ENCODE data around the gene PDS5A.
"Not testable (repeated sequence)": the region's sequence is repeated elsewhere in the genome, so short reads cannot be mapped to it uniquely, and the experiment has no call there.

The PDS5A gene

GRCh38 chr4:39910064-39910463 is 67.6 kb downstream of the PDS5A start:
- Histone ChIP-seq H3K4me3 (ENCODE audit: low read depth in 1 of 5, low read length in 5 of 5) (no peak overlapping the region), H3K36me3 (ENCODE audit: control insufficient read depth in 5 of 5, insufficient read depth in 5 of 5, low read length in 5 of 5) (peaks cover 17 to 45% (median 25%) of the 10 kb centered on the region in 5 donors), H3K27ac (ENCODE audit: low read depth, low read length) (no peak overlapping the region), H3K4me1 (ENCODE audit: control insufficient read depth in 5 of 5, insufficient read depth in 5 of 5, low read length in 5 of 5) (peaks cover 0 to 4% (median 0%) of the 10 kb centered on the region in 5 donors), H3K9me3 (ENCODE audit: control insufficient read depth in 5 of 5, low read length in 5 of 5) (no peaks in the 10 kb centered on the region), H3K27me3 (ENCODE audit: control insufficient read depth in 5 of 5, insufficient read depth in 4 of 5, low read length in 5 of 5) (no peaks in the 10 kb centered on the region), H3K9ac (ENCODE audit: low read length in 5 of 5) (no peak overlapping the region)

GRCh38 chr4:39908284-39908683 is 69.4 kb downstream of the PDS5A start:
- Histone ChIP-seq H3K9me3 (ENCODE audit: control insufficient read depth in 5 of 5, low read length in 5 of 5) (no peaks in the 10 kb centered on the region), H3K4me1 (ENCODE audit: control insufficient read depth in 5 of 5, insufficient read depth in 5 of 5, low read length in 5 of 5) (no peaks in the 10 kb centered on the region), H3K27ac (ENCODE audit: low read depth, low read length) (no peak overlapping the region), H3K4me3 (ENCODE audit: low read depth in 1 of 5, low read length in 5 of 5) (no peak overlapping the region), H3K9ac (ENCODE audit: low read length in 5 of 5) (no peak overlapping the region), H3K36me3 (ENCODE audit: control insufficient read depth in 5 of 5, insufficient read depth in 5 of 5, low read length in 5 of 5) (peaks cover 12 to 43% (median 24%) of the 10 kb centered on the region in 5 donors), H3K27me3 (ENCODE audit: control insufficient read depth in 5 of 5, insufficient read depth in 4 of 5, low read length in 5 of 5) (no peaks in the 10 kb centered on the region)

DNA sequence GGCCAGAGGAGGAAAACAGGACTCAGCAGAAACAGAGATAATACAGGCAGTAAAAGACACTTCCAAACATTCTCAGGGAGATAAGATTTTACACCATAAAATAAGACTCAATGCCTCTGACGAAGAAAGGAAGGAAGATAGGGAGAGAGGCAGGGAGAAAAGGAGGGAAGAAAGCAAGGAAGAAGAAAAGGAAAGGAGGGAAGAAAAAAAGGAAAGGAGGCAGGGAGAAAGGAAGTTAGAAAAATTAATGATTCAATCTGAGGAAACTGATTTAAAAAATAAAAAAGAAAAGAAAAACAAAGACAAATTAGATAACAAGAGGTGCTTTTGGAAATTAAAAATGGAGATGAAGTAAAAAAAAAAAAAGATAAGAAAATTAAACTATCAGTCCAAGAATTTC is 72.1 kb downstream of the PDS5A start:
- H3K36me3 ChIP-seq (ENCODE audit: control insufficient read depth in 5 of 5, insufficient read depth in 5 of 5, low read length in 5 of 5), result peaks cover 16 to 35% (median 27%) of the 10 kb centered on the region in 5 donors
- H3K9ac ChIP-seq (ENCODE audit: low read length in 5 of 5), result no peak overlapping the region
- no peaks in the 10 kb centered on the region for H3K9me3 ChIP-seq (ENCODE audit: control insufficient read depth in 5 of 5, low read length in 5 of 5)
- H3K27me3 ChIP-seq (ENCODE audit: control insufficient read depth in 5 of 5, insufficient read depth in 4 of 5, low read length in 5 of 5), result no peaks in the 10 kb centered on the region
- no peak overlapping the region for H3K27ac ChIP-seq (ENCODE audit: low read depth, low read length)
- H3K4me3 ChIP-seq (ENCODE audit: low read depth in 1 of 5, low read length in 5 of 5), result no peak overlapping the region
- no peaks in the 10 kb centered on the region for H3K4me1 ChIP-seq (ENCODE audit: control insufficient read depth in 5 of 5, insufficient read depth in 5 of 5, low read length in 5 of 5)

- H3K4me1 ChIP-seq (ENCODE audit: control insufficient read depth in 5 of 5, insufficient read depth in 5 of 5, low read length in 5 of 5); H3K9me3 ChIP-seq (ENCODE audit: control insufficient read depth in 5 of 5, low read length in 5 of 5); H3K27me3 ChIP-seq (ENCODE audit: control insufficient read depth in 5 of 5, insufficient read depth in 4 of 5, low read length in 5 of 5); H3K4me3 ChIP-seq (ENCODE audit: low read depth in 1 of 5, low read length in 5 of 5); H3K9ac ChIP-seq (ENCODE audit: low read length in 5 of 5); H3K27ac ChIP-seq (ENCODE audit: low read depth, low read length): not testable (repeated sequence)
- H3K36me3 ChIP-seq (ENCODE audit: control insufficient read depth in 5 of 5, insufficient read depth in 5 of 5, low read length in 5 of 5), result peaks cover 15 to 37% (median 29%) of the 10 kb centered on the region in 5 donors
Observed at GRCh38 chr4:39905019-39905418, 72.7 kb downstream of the PDS5A start.

DNA sequence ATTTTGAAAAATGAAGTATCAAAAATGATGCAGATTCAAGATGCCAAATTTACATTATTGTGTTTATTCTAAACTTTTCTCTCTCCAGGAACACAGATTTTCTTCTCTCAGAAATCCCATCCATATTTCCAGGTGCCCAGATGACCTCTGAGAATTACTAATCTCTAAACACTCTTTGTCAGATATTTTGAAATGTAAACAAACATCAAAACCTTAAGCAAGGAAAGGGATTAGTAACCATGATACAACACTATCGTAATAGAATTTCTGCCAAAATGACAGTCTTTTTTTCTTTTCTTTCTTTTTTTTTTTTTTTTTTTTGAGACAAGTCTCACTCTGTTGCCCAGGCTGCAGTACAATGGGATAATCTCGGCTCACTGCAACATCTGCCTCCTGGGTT is 76.7 kb downstream of the PDS5A start:
- H3K4me3 ChIP-seq (ENCODE audit: low read depth in 1 of 5, low read length in 5 of 5), result no peak overlapping the region
- H3K4me1 ChIP-seq (ENCODE audit: control insufficient read depth in 5 of 5, insufficient read depth in 5 of 5, low read length in 5 of 5), result no peaks in the 10 kb centered on the region
- peaks cover 46 to 71% (median 48%) of the 10 kb centered on the region in 5 donors for H3K36me3 ChIP-seq (ENCODE audit: control insufficient read depth in 5 of 5, insufficient read depth in 5 of 5, low read length in 5 of 5)
- H3K9ac ChIP-seq (ENCODE audit: low read length in 5 of 5), result no peak overlapping the region
- H3K9me3 ChIP-seq (ENCODE audit: control insufficient read depth in 5 of 5, low read length in 5 of 5), result no peaks in the 10 kb centered on the region
- no peak overlapping the region for H3K27ac ChIP-seq (ENCODE audit: low read depth, low read length)
- H3K27me3 ChIP-seq (ENCODE audit: control insufficient read depth in 5 of 5, insufficient read depth in 4 of 5, low read length in 5 of 5), result no peaks in the 10 kb centered on the region

DNA sequence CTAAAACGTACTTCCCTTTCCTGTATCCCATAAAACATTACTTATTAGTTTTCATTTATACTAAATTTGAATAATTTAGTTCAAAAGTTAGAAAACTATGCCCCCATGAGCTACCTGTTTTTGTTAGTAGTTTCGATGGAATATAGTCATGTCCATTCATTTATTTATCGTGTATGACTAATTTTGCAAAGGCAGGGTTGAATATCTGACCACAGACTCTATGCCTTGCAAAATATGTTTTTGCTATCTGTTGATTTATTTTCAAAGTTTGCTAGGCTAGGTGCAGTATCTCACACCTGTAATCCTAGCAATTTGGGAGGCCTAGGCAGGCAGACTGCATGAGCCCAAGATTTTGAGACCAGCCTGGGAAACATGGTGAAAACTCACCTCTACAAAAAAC is 78.4 kb downstream of the PDS5A start:
- Histone ChIP-seq H3K27me3 (ENCODE audit: control insufficient read depth in 5 of 5, insufficient read depth in 4 of 5, low read length in 5 of 5) (no peaks in the 10 kb centered on the region), H3K9ac (ENCODE audit: low read length in 5 of 5) (no peak overlapping the region), H3K27ac (ENCODE audit: low read depth, low read length) (no peak overlapping the region), H3K9me3 (ENCODE audit: control insufficient read depth in 5 of 5, low read length in 5 of 5) (no peaks in the 10 kb centered on the region), H3K36me3 (ENCODE audit: control insufficient read depth in 5 of 5, insufficient read depth in 5 of 5, low read length in 5 of 5) (peaks cover 53 to 82% (median 56%) of the 10 kb centered on the region in 5 donors), H3K4me1 (ENCODE audit: control insufficient read depth in 5 of 5, insufficient read depth in 5 of 5, low read length in 5 of 5) (no peaks in the 10 kb centered on the region), H3K4me3 (ENCODE audit: low read depth in 1 of 5, low read length in 5 of 5) (no peak overlapping the region)

DNA sequence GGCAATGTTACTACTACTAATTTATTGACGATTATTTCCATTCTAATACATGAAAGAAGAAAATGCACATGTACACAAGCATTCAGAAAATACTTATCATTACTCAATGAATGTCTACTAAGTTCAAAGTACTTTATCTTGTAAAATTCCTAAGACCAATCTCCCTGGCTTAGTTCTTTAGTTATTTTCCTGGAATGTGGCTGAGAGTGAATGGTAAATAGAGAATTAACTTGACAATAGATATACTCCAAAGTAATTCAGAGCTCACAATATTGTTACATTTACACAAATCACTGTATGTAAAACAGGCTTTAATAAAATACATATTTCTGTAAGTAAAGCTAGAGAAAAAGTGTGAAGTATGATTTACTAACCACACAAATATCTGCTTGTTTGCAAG is 79.7 kb downstream of the PDS5A start:
- H3K27ac ChIP-seq (ENCODE audit: low read depth, low read length), result no peak overlapping the region
- H3K4me1 ChIP-seq (ENCODE audit: control insufficient read depth in 5 of 5, insufficient read depth in 5 of 5, low read length in 5 of 5), result no peaks in the 10 kb centered on the region
- H3K36me3 ChIP-seq (ENCODE audit: control insufficient read depth in 5 of 5, insufficient read depth in 5 of 5, low read length in 5 of 5), result peaks cover 46 to 87% (median 63%) of the 10 kb centered on the region in 5 donors
- no peaks in the 10 kb centered on the region for H3K27me3 ChIP-seq (ENCODE audit: control insufficient read depth in 5 of 5, insufficient read depth in 4 of 5, low read length in 5 of 5)
- H3K4me3 ChIP-seq (ENCODE audit: low read depth in 1 of 5, low read length in 5 of 5), result no peak overlapping the region
- H3K9ac ChIP-seq (ENCODE audit: low read length in 5 of 5), result no peak overlapping the region
- H3K9me3 ChIP-seq (ENCODE audit: control insufficient read depth in 5 of 5, low read length in 5 of 5), result no peaks in the 10 kb centered on the region

GRCh38 chr4:39893693-39894072 is 84.0 kb downstream of the PDS5A start:
- no peak overlapping the region for H3K9ac ChIP-seq (ENCODE audit: low read length in 5 of 5)
- no peaks in the 10 kb centered on the region for H3K27me3 ChIP-seq (ENCODE audit: control insufficient read depth in 5 of 5, insufficient read depth in 4 of 5, low read length in 5 of 5)
- no peaks in the 10 kb centered on the region for H3K4me1 ChIP-seq (ENCODE audit: control insufficient read depth in 5 of 5, insufficient read depth in 5 of 5, low read length in 5 of 5)
- H3K4me3 ChIP-seq (ENCODE audit: low read depth in 1 of 5, low read length in 5 of 5), result no peak overlapping the region
- H3K27ac ChIP-seq (ENCODE audit: low read depth, low read length), result no peak overlapping the region
- peaks cover 38 to 79% (median 53%) of the 10 kb centered on the region in 5 donors for H3K36me3 ChIP-seq (ENCODE audit: control insufficient read depth in 5 of 5, insufficient read depth in 5 of 5, low read length in 5 of 5)
- no peaks in the 10 kb centered on the region for H3K9me3 ChIP-seq (ENCODE audit: control insufficient read depth in 5 of 5, low read length in 5 of 5)

- Histone ChIP-seq H3K36me3 (ENCODE audit: control insufficient read depth in 5 of 5, insufficient read depth in 5 of 5, low read length in 5 of 5) (peaks cover 36 to 75% (median 48%) of the 10 kb centered on the region in 5 donors), H3K4me1 (ENCODE audit: control insufficient read depth in 5 of 5, insufficient read depth in 5 of 5, low read length in 5 of 5) (no peaks in the 10 kb centered on the region), H3K9me3 (ENCODE audit: control insufficient read depth in 5 of 5, low read length in 5 of 5) (no peaks in the 10 kb centered on the region), H3K27me3 (ENCODE audit: control insufficient read depth in 5 of 5, insufficient read depth in 4 of 5, low read length in 5 of 5) (no peaks in the 10 kb centered on the region), H3K27ac (ENCODE audit: low read depth, low read length) (no peak overlapping the region), H3K9ac (ENCODE audit: low read length in 5 of 5) (no peak overlapping the region), H3K4me3 (ENCODE audit: low read depth in 1 of 5, low read length in 5 of 5) (no peak overlapping the region)
Observed at GRCh38 chr4:39892988-39893692, 84.6 kb downstream of the PDS5A start.

DNA sequence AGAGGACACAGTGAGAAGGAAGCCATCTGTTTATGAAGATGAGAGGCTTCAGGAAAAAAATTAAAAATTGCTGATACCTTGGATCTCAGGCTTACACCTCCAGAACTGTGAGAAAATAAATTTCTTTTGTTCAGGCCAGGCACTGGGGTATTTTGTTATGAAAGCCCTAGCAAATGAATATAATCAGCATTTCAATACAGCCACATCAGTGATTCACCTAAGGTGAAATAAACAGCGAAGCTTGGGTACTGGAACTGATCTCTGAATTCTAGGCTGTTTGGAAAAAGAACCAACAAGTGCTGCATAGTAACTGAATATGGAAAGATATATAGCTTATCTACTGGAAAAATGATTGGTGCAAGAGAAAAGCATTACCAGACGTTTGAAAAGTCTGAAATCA is 88.5 kb downstream of the PDS5A start:
- H3K9ac ChIP-seq (ENCODE audit: low read length in 5 of 5), result no peak overlapping the region
- H3K27ac ChIP-seq (ENCODE audit: low read depth, low read length), result no peak overlapping the region
- no peaks in the 10 kb centered on the region for H3K4me1 ChIP-seq (ENCODE audit: control insufficient read depth in 5 of 5, insufficient read depth in 5 of 5, low read length in 5 of 5)
- H3K9me3 ChIP-seq (ENCODE audit: control insufficient read depth in 5 of 5, low read length in 5 of 5), result no peaks in the 10 kb centered on the region
- no peaks in the 10 kb centered on the region for H3K27me3 ChIP-seq (ENCODE audit: control insufficient read depth in 5 of 5, insufficient read depth in 4 of 5, low read length in 5 of 5)
- peaks cover 27 to 60% (median 30%) of the 10 kb centered on the region in 5 donors for H3K36me3 ChIP-seq (ENCODE audit: control insufficient read depth in 5 of 5, insufficient read depth in 5 of 5, low read length in 5 of 5)
- no peak overlapping the region for H3K4me3 ChIP-seq (ENCODE audit: low read depth in 1 of 5, low read length in 5 of 5)
